GM18498 (cell line): ENCODE data around the gene SLC22A7.

ENCODE experiments used
- ATAC-seq: cut with Tn5 transposase; IDR thresholded peaks from one replicate; pipeline ENCODE4 v1.9.1; 2021; ENCODE audit warnings: mild to moderate bottlenecking, moderate library complexity; ENCODE audit not compliant: unreplicated experiment

Gene SLC22A7

GRCh38 chr6:43282636-43283513 is 15.2 kb upstream of the SLC22A7 start:
- no peak for ATAC-seq

GRCh38 chr6:43283514-43283901 is 14.6 kb upstream of the SLC22A7 start:
- ATAC-seq: no peak

- ATAC-seq: no peak
Measured at GRCh38 chr6:43283905-43284304, 14.2 kb upstream of the SLC22A7 start.

GRCh38 chr6:43284991-43285781 is 12.9 kb upstream of the SLC22A7 start:
- no peak for ATAC-seq

GRCh38 chr6:43285832-43286231 is 12.2 kb upstream of the SLC22A7 start:
- ATAC-seq: no peak

GRCh38 chr6:43286456-43286979 is 11.5 kb upstream of the SLC22A7 start:
- no peak for ATAC-seq

- no peak for ATAC-seq
Measured at GRCh38 chr6:43286980-43287716, 10.9 kb upstream of the SLC22A7 start.

GRCh38 chr6:43287717-43288679 is 10.1 kb upstream of the SLC22A7 start:
- ATAC-seq: no peak

- no peak for ATAC-seq
Measured at GRCh38 chr6:43290339-43290904, 7.6 kb upstream of the SLC22A7 start.

- no peak for ATAC-seq
Measured at GRCh38 chr6:43290905-43291355, 7.1 kb upstream of the SLC22A7 start.

GRCh38 chr6:43291708-43292107 is 6.4 kb upstream of the SLC22A7 start:
- no peak for ATAC-seq

GRCh38 chr6:43292341-43292740 is 5.7 kb upstream of the SLC22A7 start:
- ATAC-seq: no peak

GRCh38 chr6:43292763-43293318 is 5.2 kb upstream of the SLC22A7 start:
- ATAC-seq: no peak

GRCh38 chr6:43293698-43294097 is 4.4 kb upstream of the SLC22A7 start:
- ATAC-seq: no peak

GRCh38 chr6:43294536-43294935 is 3.5 kb upstream of the SLC22A7 start:
- no peak for ATAC-seq

- no peak for ATAC-seq
Measured at GRCh38 chr6:43295456-43295855, 2.6 kb upstream of the SLC22A7 start.

GRCh38 chr6:43296780-43297497 is 1.1 kb upstream of the SLC22A7 start:
- ATAC-seq: no peak

- no peak for ATAC-seq
Measured at GRCh38 chr6:43298565-43299337, 691 bp downstream of the SLC22A7 start.
